Measurements from ENCODE around the gene ULK4.
"Not testable (repeated sequence)": the region's sequence is repeated elsewhere in the genome, so short reads cannot be mapped to it uniquely, and the experiment has no call there.

Gene ULK4

GRCh38 chr3:41477399-41478014 lies 484.4 kb downstream of the ULK4 start:
- DNase-seq, result no peak

- DNase-seq, result no peak
These were observed 492.8 kb downstream of the ULK4 start for GRCh38 chr3:41469083-41469482.

GRCh38 chr3:41467481-41467880 lies 494.4 kb downstream of the ULK4 start:
- no peak for DNase-seq

DNA sequence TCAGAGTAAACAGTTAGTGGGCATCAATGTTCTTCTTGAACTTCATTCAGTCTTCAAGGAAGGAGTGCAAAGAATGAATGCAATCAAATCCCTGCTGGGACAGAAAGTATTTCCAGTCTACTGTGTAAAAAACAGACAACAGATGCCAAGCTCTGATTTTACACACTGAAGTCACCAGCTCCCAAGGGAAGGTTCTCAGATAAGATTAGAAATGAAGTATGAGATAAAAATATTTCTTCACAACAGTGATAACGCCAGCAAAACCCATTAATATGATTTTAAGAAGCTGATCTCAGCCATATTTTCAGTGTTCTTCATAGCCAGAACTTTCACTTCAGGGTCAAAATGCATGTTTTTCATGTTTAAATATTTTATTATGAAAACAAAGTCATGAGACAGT lies 497.0 kb downstream of the ULK4 start:
- no peak for DNase-seq

DNA sequence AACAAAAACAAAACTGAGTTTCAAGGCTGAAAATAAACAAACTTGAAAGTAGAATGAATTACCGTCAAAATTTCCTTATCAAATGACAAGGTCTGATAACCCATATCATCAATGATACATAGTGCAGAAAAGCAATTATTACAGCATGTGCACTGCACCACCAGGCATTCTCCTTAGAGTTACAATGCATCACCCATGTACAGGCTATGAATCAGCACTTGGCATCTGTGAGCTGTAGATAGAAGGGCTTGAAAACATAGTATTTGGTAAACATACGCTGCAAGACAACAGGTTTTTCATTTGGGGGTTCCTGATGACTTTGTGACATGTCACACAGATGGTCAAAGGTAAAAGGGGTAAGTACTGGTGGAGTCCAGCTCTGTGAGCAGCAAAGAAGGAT lies 497.5 kb downstream of the ULK4 start:
- no peak for DNase-seq

GRCh38 chr3:41462103-41462691 lies 499.7 kb downstream of the ULK4 start:
- no peak for DNase-seq

- DNase-seq, result no peak
These were observed 501.2 kb downstream of the ULK4 start for GRCh38 chr3:41460736-41461135.

DNA sequence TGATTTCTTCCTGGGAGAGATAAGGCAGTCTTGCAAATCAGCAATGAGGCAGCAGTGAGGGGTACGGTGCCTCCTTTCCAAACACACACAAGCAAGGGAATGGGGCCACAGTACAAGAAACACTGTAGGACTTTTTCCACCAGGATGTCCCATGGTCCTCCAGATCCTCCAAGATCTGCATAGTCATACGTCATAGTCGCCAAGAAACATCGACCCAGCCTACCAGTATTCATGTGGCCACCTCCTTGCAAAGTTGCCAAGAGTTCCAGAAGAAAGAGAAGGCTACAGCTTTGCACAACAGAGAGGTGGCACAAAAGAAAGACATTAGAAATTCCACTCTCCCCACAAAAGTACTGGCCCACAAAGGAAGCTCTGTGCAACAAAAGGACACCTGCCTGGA lies 504.7 kb downstream of the ULK4 start:
- DNase-seq, result no peak

GRCh38 chr3:41456162-41456561 lies 505.7 kb downstream of the ULK4 start:
- DNase-seq, result no peak

GRCh38 chr3:41453618-41454017 lies 508.3 kb downstream of the ULK4 start:
- not testable (repeated sequence) for DNase-seq

- DNase-seq, result no peak
These were observed 511.3 kb downstream of the ULK4 start for GRCh38 chr3:41450416-41451231.

- no peak for DNase-seq
These were observed 513.5 kb downstream of the ULK4 start for GRCh38 chr3:41448396-41448795.

DNA sequence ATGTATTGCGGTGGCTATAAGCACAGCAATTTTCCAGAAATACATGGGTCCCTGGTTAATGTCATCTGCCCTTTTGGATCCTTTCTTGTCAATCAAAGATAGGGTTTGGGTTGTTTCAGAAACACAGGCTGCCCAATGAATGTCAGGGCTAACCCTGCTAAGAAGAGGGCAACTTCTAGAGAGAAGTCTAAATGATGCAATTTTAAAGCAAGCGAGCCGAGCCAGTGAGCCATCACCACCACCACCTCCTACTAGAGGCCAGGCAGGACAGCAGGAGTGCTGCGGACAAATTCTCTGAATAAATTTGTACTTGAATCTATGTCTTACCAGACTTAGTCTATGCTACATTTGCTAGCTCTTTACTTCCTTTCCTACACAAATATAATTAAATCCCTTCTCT lies 514.2 kb downstream of the ULK4 start:
- no peak for DNase-seq

DNA sequence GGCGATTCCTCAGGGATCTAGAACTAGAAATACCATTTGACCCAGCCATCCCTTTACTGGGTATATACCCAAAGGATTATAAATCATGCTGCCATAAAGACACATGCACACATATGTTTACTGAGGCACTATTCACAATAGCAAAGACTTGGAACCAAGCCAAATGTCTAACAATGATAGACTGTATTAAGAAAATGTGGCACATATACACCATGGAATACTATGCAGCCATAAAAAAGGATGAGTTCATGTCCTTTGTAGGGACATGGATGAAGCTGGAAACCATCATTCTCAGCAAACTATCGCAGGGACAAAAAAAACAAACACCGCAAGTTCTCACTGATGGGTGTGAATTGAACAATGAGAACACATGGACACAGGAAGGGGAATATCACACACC lies 515.6 kb downstream of the ULK4 start:
- DNase-seq, result not testable (repeated sequence)

- no peak for DNase-seq
These were observed 520.3 kb downstream of the ULK4 start for GRCh38 chr3:41441568-41441967.

DNA sequence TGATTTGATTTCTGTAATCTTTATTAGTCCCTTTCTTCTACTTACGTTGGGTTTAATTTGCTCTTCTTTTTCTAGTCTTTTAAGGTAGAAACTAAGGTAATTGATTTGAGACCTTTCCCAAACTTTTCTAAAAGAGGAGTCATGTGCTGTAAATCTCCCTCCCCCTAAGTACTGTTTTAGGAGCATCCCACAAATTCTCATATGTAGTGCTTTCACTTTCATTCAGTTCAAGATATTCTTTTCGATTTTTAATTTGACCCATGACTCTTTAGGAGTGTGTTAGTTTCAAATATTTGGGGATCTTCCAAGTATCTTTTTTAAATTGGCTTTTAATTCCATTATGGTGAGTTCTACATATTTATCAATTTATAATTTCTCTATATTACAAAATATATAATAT lies 520.8 kb downstream of the ULK4 start:
- no peak for DNase-seq

- no peak for DNase-seq
These were observed 524.9 kb downstream of the ULK4 start for GRCh38 chr3:41436983-41437382.

DNA sequence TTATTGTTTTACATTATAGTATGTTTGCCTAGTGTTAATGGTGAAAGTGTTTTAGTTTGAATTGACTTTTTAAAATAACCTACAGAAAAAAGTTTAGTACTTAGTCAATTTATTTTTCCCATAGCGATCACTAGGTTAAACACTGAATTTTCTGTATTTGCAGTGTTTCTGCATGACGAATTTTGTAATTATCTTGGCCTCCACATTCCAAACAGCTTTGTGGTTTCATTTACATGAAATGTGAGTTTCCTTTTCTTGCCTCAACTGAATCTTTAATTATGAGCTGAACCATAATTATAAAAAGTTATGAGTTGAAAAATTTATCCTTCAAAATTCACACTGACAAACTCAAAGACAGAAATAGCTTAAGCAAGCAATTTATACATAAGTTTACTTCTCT lies 527.1 kb downstream of the ULK4 start:
- no peak for DNase-seq

GRCh38 chr3:41431386-41431785 lies 530.5 kb downstream of the ULK4 start:
- no peak for DNase-seq

DNA sequence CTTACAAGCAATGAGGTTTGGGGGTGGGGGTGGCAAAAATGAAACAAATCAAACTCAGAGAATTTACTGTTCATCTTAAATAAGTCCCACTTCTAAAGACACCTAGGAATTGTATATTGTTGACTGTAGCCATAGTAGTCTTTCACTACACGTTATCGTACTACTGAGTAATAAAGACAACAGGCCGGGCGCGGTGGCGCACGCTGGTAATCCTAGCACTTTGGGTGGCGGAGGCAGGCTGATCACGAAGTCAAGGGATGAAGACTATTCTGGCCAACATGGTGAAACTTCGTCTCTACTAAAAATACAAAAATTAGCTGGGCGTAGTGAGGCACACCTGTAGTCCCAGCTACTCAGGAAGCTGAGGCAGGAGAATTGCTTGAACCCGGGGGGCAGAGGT lies 531.0 kb downstream of the ULK4 start:
- no peak for DNase-seq

- DNase-seq, result no peak
These were observed 531.5 kb downstream of the ULK4 start for GRCh38 chr3:41430391-41430790.

DNA sequence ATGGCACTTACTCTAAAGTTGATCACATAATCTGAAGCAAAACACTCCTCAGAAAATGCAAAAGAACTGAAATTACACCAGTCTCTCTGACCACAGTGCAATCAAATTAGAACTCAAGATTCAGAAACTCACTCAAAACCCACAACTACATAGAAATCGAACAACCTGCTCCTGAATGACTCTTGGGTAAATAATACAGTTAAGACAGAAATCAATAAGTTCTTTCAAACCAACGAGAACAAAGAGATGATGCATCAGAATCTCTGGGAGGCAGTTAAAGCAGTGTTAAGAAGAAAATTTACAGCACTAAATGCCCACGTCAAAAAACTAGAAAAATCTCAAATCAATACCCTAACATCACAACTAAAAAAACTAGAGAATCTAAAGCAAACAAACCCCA lies 535.4 kb downstream of the ULK4 start:
- no peak for DNase-seq

GRCh38 chr3:41424543-41425300 lies 537.2 kb downstream of the ULK4 start:
- DNase-seq, result no peak

DNA sequence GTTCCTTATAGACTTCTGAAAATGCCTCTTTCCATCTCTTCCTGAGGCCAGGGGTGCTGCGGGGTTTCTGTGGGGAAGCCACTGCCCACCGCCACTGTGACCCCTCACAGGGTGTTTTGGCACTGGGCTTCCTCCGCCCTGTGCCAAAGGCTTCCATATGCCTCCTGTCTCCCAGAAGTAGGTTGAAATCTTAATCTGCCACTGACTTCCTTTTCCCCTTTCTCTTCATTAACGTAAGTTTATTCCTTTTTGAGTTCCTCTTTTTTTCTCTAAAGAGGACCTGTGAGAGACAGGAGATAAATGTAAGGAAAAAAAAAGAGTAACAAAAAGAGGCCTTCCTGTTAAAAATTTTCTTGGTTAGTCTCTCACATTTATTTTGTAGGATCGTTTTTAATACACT lies 542.1 kb downstream of the ULK4 start:
- no peak for DNase-seq

Measured in NCI-H1092 (cell line).